Measurements from ENCODE around the gene KRT33A. TPM values are rescaled to one million over a fixed set of nuclear protein-coding genes. Genes with fewer than 3 reads are reported as not detected.

Gene KRT33A
- total RNA-seq, 2 experiments from 2014 or later, result not detected

GRCh38 chr17:41332239-41332638 is 18.4 kb downstream of the KRT33A start:
- H3K4me3 Mint-ChIP-seq, result no peak overlapping the region
- ATAC-seq (no peak), DNase-seq (peak; percentile 25)
- no peak overlapping the region for H3K27ac Mint-ChIP-seq
- H3K9me3 Mint-ChIP-seq (ENCODE audit: low read depth), result no peaks in the 10 kb centered on the region
- no peaks in the 10 kb centered on the region for H3K27me3 Mint-ChIP-seq
- H3K36me3 Mint-ChIP-seq, result no peaks in the 10 kb centered on the region
- CTCF ChIA-PET, result interaction anchor here (1.4 kb wide), 1 partner anchor 10 kb away, joined by 5 read pairs; no protein-coding TSS in a partner anchor
- H3K4me1 Mint-ChIP-seq, result peaks cover 12% of the 10 kb centered on the region

DNA sequence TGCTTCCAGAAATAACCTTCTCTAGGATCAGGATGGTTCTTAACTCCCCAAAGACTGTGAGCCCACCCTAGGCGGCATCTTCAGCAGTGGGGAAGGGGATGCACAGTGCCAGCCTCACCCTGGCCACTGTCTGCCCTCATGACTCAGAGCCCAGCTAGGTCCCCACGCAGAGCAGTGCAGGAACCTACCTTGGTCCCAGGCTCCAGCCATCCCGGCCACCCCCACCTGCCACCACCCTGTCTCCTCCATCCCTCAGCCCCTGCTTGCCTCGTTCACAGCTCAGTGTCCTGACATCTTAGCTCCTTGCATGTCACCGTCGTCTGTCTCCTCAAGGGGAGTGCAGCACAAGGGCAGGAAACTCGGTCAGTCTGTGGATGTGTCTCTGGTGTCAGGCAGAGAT is 19.0 kb downstream of the KRT33A start:
- H3K4me3 Mint-ChIP-seq, result no peak overlapping the region
- H3K9me3 Mint-ChIP-seq (ENCODE audit: low read depth), result no peaks in the 10 kb centered on the region
- peaks cover 15% of the 10 kb centered on the region for H3K4me1 Mint-ChIP-seq
- no peak for ATAC-seq
- no peak overlapping the region for H3K27ac Mint-ChIP-seq
- peak; percentile 28 for DNase-seq
- CTCF ChIA-PET, result interaction anchor here (1.4 to 1.9 kb wide), 2 partner anchors 9 to 218 kb away, joined by 5 to 6 read pairs; no protein-coding TSS in a partner anchor
- H3K27me3 Mint-ChIP-seq, result no peaks in the 10 kb centered on the region
- H3K36me3 Mint-ChIP-seq, result no peaks in the 10 kb centered on the region

- peaks cover 9% of the 10 kb centered on the region for H3K4me1 Mint-ChIP-seq
- no peaks in the 10 kb centered on the region for H3K27me3 Mint-ChIP-seq
- DNase-seq (peak; percentile 44), ATAC-seq (peak; percentile 23)
- no peak overlapping the region for H3K4me3 Mint-ChIP-seq
- no peaks in the 10 kb centered on the region for H3K9me3 Mint-ChIP-seq (ENCODE audit: low read depth)
- CTCF ChIA-PET, result interaction anchor here (0.9 to 1.7 kb wide), 5 partner anchors 8 to 106 kb away, joined by 3 to 6 read pairs (median 4); partner anchors contain the start of gene KRTAP16-1
- no peak overlapping the region for H3K27ac Mint-ChIP-seq
- H3K36me3 Mint-ChIP-seq, result no peaks in the 10 kb centered on the region
Measured at GRCh38 chr17:41329279-41329948, 21.2 kb downstream of the KRT33A start.

GRCh38 chr17:41328207-41328606 is 22.4 kb downstream of the KRT33A start:
- CTCF ChIA-PET, result interaction anchor here (0.7 to 1.7 kb wide), 3 partner anchors 9 to 20 kb away, joined by 3 to 6 read pairs (median 4); partner anchors contain the start of gene KRTAP16-1
- ATAC-seq (no peak), DNase-seq (peak; percentile 31)
- Mint-ChIP-seq H3K27me3 (no peaks in the 10 kb centered on the region), H3K9me3 (ENCODE audit: low read depth) (no peaks in the 10 kb centered on the region), H3K4me1 (peaks cover 5% of the 10 kb centered on the region), H3K4me3 (no peak overlapping the region), H3K36me3 (no peaks in the 10 kb centered on the region), H3K27ac (no peak overlapping the region)

DNA sequence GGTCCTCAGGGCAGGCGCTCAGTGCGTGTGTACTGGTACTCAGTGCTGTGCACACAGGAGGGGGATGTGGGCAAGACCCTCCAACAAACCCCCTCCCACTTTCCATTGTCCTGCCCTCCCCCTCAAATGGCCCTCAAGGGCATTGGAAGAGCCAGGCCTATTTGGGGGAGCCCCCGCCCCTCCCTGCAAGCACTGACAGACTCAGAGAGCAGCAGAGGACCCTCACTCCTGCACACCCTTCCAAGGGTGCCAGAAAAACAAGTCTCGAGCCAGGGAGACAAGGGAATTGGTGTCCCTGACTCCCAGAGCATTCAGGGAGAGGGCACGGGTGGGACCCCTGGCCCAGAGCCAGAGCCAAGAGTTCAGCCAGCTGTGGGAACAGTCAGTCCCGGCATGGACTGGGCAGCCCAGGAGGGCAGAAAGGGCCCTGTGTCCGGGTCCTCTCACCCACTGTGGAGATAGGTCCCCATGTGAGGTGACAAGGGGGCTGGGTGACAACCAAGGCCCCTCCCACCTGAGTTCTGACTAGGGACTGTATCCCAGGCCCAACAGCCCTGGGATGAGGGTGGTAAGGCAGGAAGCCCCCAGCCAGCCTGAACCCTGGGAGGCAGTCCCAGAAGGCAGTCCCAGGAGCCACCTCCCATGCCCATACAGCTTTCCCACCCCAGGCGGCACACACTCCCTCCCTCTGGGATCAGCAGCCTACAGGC is 23.1 kb downstream of the KRT33A start:
- no peaks in the 10 kb centered on the region for H3K36me3 Mint-ChIP-seq
- DNase-seq (peak; percentile 29), ATAC-seq (no peak)
- H3K27me3 Mint-ChIP-seq, result no peaks in the 10 kb centered on the region
- no peak overlapping the region for H3K4me3 Mint-ChIP-seq
- no peaks in the 10 kb centered on the region for H3K9me3 Mint-ChIP-seq (ENCODE audit: low read depth)
- CTCF ChIA-PET, result interaction anchor here (0.7 kb wide), 1 partner anchor 12 kb away, joined by 3 read pairs; no protein-coding TSS in a partner anchor
- H3K4me1 Mint-ChIP-seq, result peaks cover 5% of the 10 kb centered on the region
- no peak overlapping the region for H3K27ac Mint-ChIP-seq

DNA sequence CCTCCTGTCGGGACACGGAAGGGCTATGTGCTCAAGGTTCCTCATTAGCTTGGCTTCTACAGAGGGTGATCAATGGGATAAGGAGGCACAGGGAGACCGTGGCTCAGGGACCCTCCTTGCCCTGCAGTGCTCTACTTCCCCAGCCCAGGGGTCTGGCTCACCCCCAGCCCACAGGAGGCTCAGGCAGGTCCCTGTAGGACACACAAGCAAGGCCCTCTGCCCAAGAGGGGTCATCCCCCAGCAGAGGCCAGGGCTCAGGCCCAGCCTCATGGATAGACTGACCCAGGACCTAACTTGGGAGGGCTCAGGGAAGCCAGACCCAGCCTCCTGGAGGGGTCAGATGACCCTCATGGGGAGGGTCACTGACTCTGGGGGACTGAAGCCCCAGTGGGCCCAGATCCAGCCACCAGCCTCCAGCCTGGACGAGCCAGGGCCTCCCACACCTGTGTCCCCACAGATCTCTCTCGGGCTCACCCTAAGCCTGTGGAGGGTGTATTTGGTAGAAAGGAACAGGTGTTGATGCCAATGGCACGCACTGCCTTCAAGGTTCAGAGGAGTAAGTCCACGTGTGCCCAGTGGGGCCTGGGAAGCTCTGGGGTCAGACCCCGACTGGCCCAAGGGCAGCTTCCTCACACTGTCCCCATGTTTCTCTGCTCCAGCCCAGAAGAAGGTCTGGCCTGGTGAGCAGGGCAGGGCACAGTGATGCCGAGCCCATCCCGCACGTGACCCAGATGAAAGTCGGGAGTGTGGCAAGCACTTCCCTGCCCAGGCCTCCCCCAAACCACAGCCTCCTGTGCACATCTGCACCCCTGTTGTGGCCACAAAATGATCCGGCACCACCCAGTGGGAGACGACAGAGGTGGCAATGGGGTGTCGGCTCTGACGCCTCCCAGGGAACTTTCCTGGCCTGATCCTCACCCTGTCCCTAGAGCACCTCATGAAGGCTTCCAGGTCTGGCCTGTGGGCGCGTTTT is 24.2 kb downstream of the KRT33A start:
- Mint-ChIP-seq H3K4me3 (no peak overlapping the region), H3K9me3 (ENCODE audit: low read depth) (no peaks in the 10 kb centered on the region), H3K36me3 (no peaks in the 10 kb centered on the region), H3K4me1 (peaks cover 5% of the 10 kb centered on the region), H3K27ac (no peak overlapping the region), H3K27me3 (no peaks in the 10 kb centered on the region)
- ATAC-seq (no peak), DNase-seq (peak; percentile 38)
- CTCF ChIA-PET, result no interaction called here

- CTCF ChIA-PET, result no interaction called here
- Mint-ChIP-seq H3K9me3 (ENCODE audit: low read depth) (peaks cover 2% of the 10 kb centered on the region), H3K4me1 (peaks cover 5% of the 10 kb centered on the region), H3K4me3 (no peak overlapping the region), H3K36me3 (no peaks in the 10 kb centered on the region), H3K27ac (no peak overlapping the region), H3K27me3 (no peaks in the 10 kb centered on the region)
- peak; percentile 32 for DNase-seq
- ATAC-seq, result no peak
Measured at GRCh38 chr17:41325611-41326010, 25.0 kb downstream of the KRT33A start.

DNA sequence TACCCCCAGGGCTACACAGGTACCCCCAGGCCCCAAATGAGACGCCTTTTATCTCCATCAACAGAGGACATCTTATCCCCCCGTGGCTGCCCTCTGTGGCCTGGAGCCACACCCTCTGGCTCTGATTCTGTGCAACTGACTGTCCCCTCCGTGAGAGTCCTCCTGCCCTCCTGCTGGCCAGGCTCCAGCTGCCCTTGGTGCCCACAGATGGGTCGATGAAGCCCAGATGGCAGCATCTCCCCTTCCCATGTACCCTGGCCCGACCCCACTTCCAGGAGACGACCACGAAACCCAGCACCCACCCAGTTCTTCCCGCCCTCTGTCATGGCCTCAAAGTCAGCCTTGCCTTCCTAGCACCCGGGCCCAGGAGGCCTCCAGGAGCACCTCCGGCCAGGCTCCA is 25.5 kb downstream of the KRT33A start:
- Mint-ChIP-seq H3K27me3 (no peaks in the 10 kb centered on the region), H3K9me3 (ENCODE audit: low read depth) (peaks cover 4% of the 10 kb centered on the region), H3K36me3 (no peaks in the 10 kb centered on the region), H3K4me3 (no peak overlapping the region), H3K4me1 (peaks cover 5% of the 10 kb centered on the region), H3K27ac (no peak overlapping the region)
- ATAC-seq (no peak), DNase-seq (peak; percentile 38)
- CTCF ChIA-PET, result no interaction called here

GRCh38 chr17:41324180-41325075 is 26.2 kb downstream of the KRT33A start:
- Mint-ChIP-seq H3K4me3 (no peak overlapping the region), H3K9me3 (ENCODE audit: low read depth) (peaks cover 6% of the 10 kb centered on the region), H3K4me1 (peaks cover 5% of the 10 kb centered on the region), H3K27ac (no peak overlapping the region), H3K27me3 (no peaks in the 10 kb centered on the region), H3K36me3 (peaks cover 2% of the 10 kb centered on the region)
- CTCF ChIA-PET, result no interaction called here
- DNase-seq (peak; percentile 40), ATAC-seq (no peak)

DNA sequence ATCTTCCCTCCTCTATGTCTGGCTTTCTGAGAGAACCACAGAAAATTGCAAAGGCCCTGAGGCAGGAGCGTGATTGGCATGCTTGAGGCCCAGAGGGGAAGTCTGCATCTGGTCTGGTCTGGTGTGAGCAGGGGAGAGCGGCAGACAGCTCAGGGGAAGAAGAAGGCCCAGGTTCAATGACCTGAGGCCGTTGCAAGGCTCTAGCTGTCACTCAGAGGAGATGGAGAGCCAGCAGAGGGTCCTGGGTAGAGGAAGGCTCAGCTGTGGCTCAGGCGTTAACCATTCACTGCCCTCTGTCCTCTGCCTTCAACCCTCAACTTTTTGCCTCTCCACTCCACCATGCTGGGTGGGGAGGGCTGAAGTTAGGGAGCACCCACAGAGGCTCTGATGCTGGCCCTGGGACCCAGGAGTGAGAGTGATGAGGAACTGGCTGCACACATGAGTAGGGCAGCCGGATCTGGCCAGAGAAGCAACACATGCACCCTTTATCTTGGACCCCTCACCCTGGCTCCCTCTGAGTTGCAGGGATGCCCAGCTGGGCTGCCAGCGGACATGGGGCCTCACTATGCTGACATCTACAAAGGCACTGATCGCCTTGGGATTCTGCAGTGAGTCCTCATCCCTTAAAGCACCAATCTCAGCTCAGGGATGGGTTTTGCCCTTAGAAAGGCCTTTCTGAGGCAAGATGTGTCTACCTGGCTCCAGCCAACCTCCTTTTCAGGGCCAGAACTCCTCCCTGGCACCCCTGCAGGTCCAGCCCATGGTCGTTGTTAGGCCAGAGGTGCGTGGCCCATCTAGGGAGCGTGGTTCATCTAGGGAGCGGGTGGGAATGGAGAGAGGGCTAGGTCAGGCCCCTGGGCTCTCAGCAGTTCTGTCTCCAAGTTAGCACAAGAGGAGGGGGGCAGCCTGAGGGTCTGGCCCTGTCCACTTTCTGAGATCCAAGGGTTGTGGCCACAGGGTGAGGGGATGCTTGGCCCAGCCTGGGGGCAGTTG is 27.4 kb downstream of the KRT33A start:
- Mint-ChIP-seq H3K36me3 (peaks cover 2% of the 10 kb centered on the region), H3K27ac (no peak overlapping the region), H3K9me3 (ENCODE audit: low read depth) (peaks cover 6% of the 10 kb centered on the region), H3K4me1 (peaks cover 5% of the 10 kb centered on the region), H3K27me3 (no peaks in the 10 kb centered on the region), H3K4me3 (no peak overlapping the region)
- no peak for ATAC-seq
- CTCF ChIA-PET, result interaction anchor here (0.5 to 3.3 kb wide), 15 partner anchors 9 to 461 kb away, joined by 3 to 21 read pairs (median 4); partner anchors contain the start of genes KRT20 and KRTAP16-1
- DNase-seq, result peak; percentile 23

DNA sequence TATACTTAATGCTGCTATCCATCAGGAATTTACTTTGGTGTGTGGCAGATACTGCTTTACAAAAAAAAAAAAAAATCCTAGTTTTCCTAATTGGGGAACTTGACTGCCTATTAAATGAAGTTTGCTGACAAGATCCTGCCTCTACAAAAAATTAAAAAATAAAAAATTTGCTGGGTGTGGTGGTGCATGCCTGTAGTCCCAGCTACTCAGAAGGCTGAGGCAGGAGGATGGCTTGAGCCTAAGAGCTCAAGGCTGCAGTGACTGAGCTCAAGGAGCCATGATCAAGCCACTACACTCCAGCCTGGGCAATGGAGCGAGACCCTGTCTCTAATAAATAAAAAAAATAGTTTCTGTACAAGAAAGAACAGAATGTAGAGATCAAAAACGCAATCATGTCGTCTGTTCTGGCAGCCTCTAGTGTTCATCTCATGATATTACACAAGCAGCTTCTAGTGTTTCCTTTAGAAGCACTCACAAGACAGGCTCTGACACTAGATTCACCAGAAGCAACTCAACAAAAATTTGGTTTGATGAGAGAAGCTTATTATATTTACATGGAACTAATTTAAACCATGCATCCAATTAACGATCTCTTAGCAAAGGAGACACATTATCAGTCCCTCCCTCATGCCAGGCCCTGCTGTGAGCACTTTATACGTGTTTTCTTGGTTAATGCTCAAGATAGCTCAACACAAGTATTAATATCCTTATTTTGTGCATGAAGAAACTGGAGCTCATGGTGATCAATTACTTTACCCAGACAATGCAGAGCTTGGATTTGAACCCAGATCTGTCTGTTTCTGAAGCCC is 28.3 kb downstream of the KRT33A start:
- Mint-ChIP-seq H3K4me1 (peaks cover 5% of the 10 kb centered on the region), H3K27me3 (no peaks in the 10 kb centered on the region), H3K4me3 (no peak overlapping the region), H3K27ac (no peak overlapping the region), H3K36me3 (peaks cover 2% of the 10 kb centered on the region), H3K9me3 (ENCODE audit: low read depth) (peaks cover 6% of the 10 kb centered on the region)
- CTCF ChIA-PET, result interaction anchor here (0.5 to 3.3 kb wide), 17 partner anchors 8 to 460 kb away, joined by 3 to 21 read pairs (median 4); partner anchors contain the start of genes KRT20 and KRTAP16-1
- ATAC-seq (no peak), DNase-seq (peak; percentile 31)

All from activated CD8-positive, alpha-beta memory T cell treated with anti-CD3 and anti-CD28 coated beads, Interleukin-2, amount 10 ng/mL, durations not matched to agents 7 days and 5 days (primary cell).